ENCODE results near the gene BICRA.
"Not testable (repeated sequence)": the region's sequence is repeated elsewhere in the genome, so short reads cannot be mapped to it uniquely, and the experiment has no call there.

BICRA gene

DNA sequence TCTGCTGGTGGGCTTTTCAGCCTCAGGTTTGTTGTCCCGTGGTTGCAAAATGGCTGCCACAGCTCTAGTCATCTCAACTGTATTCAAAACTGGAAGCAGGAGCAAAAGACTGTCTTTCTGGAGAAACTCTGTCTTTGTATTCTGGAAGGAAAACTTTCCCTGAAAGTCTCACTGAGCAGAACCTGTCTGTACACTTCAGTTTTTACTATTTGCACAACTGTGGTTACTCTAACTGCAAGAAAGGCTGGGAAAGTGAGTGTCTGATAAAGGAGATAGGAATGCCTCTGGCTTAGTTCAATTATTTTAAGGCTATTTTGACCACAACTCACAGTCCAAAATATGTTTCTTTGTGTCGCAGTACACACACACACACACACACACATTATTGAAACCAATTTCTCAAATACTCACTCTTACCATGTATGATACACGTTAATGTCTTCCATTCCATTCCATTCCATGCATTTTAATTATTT, 54.5 kb downstream of the BICRA start:
- DNase-seq (ENCODE audit: low read depth), result peak; percentile 78

DNA sequence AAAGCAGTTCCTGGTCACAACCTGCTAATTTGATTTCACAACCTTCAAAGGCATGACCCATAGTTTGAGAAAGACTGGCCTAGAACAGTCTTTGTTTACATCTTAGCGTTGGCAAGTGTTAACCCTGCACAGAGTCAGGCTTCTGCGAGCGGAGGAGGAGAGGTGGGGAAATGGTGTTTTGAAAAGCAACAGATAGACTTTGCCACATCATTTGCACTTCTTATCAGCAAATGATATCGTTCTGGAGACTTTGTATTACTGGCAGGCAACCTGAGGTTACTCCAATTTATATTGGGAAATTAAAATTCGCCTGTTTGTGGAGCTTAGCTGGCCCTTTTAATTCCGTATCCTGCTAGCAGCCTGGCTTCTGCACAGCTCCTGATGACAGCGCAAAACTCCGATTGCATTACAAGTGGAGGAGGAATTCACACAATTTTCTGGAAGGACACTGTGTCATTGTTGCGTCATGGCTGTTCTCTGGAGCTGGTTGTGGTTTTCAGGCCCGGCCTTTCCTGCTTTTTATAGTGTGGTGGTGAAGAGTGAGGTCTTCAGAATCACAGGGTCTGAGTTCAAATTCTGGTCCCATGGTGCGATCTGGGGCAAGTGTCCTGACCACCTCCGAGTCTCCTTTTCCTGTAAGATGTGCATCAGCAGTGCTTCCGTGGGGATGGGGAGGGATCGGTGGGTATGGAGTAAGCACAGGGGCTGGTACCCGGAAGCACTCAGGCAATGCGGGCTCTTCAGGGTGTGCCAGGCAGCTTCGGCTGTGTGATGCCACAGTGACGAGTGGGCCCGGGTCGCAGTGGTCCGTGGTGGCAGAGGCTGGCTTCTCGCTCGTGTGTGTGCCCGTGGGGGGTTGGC, 55.2 kb downstream of the BICRA start:
- DNase-seq (ENCODE audit: low read depth), result peak; percentile 86

DNA sequence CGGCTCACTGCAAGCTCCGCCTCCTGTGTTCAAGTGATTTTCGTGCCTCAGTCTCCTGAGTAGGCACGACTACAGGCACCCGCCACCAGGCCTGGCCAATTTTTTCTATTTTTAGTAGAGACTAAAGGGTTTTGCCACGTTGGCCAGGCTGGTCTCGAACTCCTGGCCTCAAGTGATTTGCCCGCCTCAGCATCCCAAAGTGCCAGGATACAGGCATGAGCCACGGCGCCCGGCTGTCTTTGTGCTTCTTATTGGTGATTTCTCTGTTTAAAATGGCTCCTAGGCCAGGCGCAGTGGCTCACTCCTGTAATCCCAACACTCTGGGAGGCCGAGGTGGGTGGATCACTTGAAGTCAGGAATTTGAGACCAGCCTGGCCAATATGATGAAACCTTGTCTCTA, 59.6 kb downstream of the BICRA start:
- not testable (repeated sequence) for DNase-seq (ENCODE audit: low read depth)

- DNase-seq (ENCODE audit: low read depth), result no peak
These were observed 61.8 kb downstream of the BICRA start for GRCh38 chr19:47670736-47671135.

DNA sequence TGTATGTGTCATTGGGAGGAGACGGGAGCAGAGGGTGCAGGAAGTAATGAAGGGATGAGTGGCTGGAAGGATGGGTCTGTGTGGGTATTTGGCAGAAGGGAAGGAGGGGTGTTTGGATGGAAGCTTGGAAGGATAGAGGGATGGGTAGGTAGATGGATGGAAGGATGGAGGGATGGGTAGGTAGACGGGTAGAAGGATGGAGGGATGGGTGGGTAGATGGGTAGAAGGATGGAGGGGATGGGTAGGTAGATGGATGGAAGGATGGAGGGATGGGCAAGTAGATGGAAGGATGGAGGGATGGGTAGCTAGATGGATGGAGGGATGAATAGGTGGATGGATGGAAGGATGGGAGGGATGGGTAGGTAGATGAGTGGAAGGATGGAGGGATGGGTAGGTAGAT, 62.6 kb downstream of the BICRA start:
- DNase-seq (ENCODE audit: low read depth), result no peak

DNA sequence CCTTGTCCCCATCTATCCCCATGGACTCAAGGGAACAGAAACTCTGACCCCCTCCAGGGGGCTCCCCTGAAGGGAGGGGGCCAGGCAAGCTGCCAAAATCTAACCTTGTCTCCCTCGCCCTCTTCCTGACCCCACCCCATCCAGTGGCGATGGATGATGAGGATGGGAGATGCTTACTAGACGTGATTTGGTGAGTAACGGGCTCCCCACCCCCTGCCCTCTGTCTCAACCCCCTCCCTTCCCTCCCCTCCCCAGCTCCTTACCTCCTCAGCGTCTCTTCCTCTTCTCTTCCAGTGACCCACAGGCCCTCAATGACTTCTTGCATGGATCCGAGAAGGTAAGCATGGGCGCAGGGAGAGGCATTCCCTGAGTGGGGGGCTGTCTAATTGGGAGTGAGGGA, 64.5 kb downstream of the BICRA start:
- no peak for DNase-seq (ENCODE audit: low read depth)

DNA sequence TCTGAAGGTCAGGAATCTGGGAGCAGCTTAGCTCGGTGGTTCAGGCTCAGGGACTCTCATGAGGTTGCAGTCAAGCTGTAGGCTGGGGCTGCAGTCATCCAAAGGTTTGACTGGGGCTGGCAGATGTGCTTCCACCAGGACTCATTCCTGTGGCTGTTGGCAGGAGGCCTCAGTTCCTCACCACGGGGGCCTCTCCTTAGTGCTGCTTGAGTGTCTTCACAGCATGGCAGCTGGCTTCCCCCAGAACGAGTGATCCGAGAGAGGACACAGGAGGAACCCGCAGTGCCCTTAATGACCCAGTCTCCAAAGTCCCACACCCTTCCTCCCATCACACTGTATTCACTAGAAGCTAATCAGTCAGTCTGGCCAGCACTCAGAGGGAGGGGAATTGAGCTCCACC, 65.6 kb downstream of the BICRA start:
- DNase-seq (ENCODE audit: low read depth), result no peak

GRCh38 chr19:47675271-47675670, 66.3 kb downstream of the BICRA start:
- DNase-seq (ENCODE audit: low read depth), result no peak

DNA sequence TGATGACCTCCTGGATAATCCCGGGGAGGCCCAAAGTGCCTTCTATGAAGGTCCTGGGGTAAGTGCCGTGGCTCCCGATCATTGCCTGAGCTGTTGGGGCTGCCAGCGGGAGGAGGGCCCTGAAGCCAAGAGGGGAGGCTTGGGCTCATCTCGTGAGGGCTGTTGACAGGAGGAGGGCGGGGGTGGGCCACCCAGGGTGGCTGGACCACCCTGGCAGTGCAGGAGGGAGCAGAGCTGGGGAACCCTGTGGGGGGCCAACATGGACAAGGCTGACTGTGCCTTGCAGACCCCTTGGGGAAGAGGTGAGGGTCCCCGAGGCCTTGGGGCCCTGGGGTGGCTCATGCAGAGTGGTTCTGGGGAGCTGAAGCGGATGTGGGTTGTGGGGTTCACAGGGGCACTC, 66.9 kb downstream of the BICRA start:
- no peak for DNase-seq (ENCODE audit: low read depth)

DNA sequence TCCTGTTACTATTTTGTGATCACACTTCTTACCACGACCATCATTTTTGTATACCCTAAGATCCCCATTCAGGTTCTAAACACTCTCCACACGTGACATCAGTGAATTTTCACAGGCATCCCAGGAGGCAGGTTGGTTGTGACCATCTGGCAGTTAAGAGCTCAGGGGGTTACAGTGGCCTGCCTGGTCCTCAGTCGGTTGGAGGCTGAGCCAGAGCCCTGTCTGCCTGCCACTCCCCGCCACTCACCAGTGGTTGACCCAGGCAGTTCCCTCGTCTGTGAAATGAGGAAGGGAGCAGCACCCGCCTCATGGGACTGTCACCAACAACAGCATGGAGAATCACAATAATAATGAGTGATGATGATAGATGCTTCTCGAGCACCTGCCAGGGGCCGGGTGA, 67.9 kb downstream of the BICRA start:
- DNase-seq (ENCODE audit: low read depth), result no peak

- DNase-seq (ENCODE audit: low read depth), result no peak
These were observed 70.4 kb downstream of the BICRA start for GRCh38 chr19:47679251-47679900.

DNA sequence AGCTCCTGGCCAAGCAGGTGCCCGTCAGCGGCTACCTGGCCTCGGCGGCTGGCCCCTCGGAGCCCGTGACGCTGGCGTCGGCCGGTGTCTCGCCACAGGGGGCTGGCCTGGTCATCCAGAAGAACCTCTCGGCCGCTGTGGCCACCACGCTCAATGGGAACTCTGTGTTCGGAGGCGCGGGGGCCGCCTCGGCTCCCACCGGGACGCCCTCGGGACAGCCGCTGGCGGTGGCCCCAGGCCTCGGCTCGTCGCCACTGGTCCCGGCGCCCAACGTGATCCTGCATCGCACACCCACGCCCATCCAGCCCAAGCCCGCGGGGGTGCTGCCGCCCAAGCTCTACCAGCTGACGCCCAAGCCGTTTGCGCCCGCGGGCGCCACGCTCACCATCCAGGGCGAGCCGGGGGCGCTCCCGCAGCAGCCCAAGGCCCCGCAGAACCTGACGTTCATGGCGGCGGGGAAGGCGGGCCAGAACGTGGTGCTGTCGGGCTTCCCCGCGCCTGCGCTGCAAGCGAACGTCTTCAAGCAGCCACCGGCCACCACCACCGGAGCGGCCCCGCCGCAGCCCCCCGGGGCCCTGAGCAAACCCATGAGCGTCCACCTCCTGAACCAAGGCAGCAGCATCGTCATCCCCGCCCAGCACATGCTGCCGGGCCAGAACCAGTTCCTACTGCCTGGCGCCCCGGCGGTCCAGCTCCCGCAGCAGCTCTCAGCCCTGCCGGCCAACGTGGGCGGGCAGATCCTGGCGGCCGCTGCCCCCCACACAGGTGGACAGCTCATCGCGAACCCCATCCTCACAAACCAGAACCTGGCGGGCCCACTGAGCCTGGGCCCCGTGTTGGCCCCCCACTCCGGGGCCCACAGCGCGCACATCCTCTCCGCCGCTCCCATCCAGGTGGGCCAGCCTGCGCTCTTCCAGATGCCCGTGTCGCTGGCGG, 71.3 kb downstream of the BICRA start:
- no peak for DNase-seq (ENCODE audit: low read depth)

DNA sequence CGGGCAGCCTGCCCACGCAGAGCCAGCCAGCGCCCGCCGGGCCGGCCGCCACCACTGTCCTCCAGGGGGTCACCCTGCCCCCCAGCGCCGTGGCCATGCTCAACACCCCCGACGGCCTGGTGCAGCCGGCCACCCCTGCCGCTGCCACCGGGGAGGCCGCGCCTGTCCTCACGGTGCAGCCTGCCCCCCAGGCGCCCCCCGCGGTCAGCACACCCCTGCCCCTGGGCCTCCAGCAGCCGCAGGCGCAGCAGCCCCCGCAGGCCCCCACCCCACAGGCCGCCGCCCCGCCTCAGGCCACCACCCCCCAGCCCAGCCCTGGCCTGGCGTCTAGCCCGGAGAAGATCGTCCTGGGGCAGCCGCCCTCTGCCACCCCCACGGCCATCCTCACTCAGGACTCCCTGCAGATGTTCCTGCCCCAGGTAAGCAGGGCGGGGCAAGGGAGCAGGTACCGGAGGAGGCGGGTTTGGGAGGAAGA, 72.0 kb downstream of the BICRA start:
- DNase-seq (ENCODE audit: low read depth), result no peak

DNA sequence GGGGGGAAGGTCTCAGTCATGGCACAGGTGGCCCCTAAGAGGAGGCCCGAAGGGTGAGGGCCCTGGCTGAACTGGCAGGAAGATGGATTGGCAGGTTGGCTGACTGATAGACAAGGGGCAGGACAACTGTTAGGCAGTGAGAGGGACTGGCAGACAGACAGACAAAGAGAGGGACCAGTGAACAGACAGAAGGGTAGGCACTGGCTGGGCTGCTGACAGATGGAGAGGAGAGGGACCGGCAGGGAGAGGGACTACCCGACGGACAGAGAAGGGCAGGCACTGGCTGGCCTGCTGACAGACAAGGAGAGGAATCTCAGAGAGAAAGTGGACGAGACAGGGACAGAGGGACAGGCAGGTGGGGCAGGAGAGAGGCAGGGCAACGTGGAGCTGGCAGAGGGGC, 72.5 kb downstream of the BICRA start:
- no peak for DNase-seq (ENCODE audit: low read depth)

DNA sequence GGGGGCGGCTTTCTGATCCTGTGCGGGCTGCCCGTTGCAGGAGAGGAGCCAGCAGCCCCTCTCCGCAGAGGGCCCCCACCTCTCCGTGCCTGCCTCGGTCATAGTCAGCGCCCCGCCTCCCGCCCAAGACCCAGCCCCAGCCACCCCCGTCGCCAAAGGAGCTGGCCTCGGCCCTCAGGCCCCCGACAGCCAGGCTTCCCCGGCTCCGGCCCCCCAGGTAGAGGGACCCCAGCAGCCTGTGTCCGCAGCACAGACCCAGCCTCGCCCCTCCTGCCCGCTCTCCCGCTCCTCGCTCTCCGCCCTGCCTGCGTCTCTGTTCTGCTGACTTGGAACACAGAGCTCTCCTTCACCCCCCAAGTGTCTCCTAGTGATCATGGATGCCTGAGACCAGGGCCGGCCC, 73.0 kb downstream of the BICRA start:
- no peak for DNase-seq (ENCODE audit: low read depth)

- no peak for DNase-seq (ENCODE audit: low read depth)
These were observed 74.0 kb downstream of the BICRA start for GRCh38 chr19:47682939-47683338.

GRCh38 chr19:47686679-47687450, 77.9 kb downstream of the BICRA start:
- DNase-seq (ENCODE audit: low read depth), result no peak

DNA sequence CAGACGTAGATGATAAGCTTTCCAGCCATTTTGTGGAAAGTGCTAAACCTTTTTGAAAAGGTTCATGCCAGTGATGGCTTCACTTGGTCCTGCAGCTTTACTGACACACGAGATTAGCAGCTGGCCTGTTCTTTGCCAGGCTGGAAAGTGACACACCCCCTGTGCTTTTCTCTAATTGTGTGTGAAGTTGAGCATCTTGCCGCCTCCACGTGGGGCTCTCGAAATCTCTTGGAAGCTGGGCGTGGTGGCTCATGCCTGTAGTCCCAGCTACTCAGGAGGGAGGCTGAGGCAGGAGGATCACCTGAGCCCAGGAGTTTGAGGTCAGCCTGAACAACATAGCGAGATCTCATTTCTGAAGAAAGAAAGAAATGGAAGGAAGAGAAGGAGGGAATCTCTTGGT, 79.0 kb downstream of the BICRA start:
- DNase-seq (ENCODE audit: low read depth), result no peak

DNA sequence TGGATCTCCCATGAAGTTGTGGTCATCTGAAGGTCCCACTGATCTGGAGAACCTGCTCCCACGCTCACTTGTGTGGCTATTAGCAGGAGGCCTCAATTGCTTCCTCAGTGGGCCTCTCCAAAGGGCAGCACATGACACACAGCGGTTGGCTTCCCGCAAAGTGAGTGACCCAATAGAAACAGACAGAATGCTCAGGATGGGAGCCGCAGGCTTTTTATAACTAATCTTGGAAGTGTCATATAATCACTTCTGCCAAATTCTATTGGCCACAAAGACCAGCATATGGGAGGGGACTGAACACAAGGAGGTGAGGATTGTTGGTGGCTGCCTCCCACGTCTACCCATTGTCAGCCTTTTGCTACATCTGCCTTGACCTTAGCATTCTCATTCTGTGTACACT, 82.2 kb downstream of the BICRA start:
- no peak for DNase-seq (ENCODE audit: low read depth)

DNA sequence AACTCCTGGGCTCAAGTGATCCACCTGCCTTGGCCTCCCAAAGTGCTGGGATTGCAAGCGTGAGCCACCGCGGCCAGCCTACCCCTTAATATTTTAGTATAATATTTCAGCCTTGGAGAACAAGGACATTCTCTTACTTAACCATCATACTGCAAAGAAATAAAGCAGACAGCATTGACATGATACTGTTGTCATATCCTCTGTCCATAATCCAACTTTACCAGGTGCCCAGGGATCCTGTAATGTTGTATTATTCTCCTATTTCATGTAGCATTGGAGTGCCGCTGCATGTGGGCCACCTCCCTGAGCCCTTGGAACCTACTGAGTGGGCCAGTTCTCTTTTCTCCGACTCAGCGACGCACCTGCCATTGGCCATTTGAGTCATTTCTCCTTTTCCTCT, 82.8 kb downstream of the BICRA start:
- no peak for DNase-seq (ENCODE audit: low read depth)

DNA sequence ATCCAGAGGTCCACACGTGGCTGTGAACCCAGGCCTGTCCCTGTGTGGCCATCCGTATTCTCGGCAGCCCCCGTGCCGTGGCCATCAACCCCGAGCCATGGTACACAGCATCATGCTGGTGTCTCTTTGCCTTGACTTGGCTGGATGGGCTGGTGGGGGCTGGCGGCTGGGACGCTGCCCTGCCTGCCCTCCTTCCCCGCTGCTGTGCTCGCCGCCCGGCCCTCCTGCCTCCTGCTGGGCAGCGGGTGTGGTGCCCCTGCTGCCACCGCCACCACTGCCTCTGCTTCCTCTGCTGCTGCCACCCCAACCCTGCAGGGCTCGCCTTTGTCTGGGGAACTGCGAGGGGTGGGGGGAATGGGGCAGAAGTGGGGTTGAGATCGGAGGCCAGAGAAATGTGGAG, 84.6 kb downstream of the BICRA start:
- DNase-seq (ENCODE audit: low read depth), result no peak

DNA sequence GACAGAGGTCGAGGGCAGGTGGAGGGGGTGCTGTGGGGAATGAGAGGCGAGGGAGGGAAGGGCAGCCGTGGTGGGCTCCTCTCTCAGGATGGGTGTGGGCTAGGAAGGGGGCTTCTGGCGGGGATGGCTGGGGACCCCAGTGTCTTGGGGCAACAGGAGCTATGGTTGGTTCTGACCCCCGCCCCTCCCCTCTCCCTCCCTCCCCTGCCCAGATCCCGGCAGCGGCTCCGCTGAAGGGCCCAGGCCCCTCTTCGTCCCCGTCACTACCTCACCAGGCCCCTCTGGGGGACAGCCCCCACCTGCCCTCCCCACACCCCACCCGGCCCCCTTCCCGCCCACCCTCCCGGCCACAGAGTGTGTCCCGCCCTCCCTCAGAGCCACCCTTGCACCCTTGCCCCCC, 85.0 kb downstream of the BICRA start:
- no peak for DNase-seq (ENCODE audit: low read depth)
